Measurements from ENCODE around the gene FAM131C. TPM values are rescaled to one million over a fixed set of nuclear protein-coding genes. Genes with fewer than 3 reads are reported as not detected.
"Not testable (repeated sequence)": the region's sequence is repeated elsewhere in the genome, so short reads cannot be mapped to it uniquely, and the experiment has no call there.

FAM131C gene, protein sequence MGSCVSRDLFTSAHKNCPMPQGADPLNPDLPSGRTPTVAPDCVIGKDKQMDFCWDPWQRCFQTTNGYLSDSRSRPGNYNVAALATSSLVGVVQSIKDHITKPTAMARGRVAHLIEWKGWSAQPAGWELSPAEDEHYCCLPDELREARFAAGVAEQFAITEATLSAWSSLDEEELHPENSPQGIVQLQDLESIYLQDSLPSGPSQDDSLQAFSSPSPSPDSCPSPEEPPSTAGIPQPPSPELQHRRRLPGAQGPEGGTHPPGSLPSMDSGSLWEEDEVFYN
- polyA plus RNA-seq (2014; cell fraction: cytosol; rRNA removed) = 0.13 TPM in 1 of 2 replicates, not detected in the other
- polyA plus RNA-seq (2014; cell fraction: nucleus; rRNA removed) = not detected in 2 replicates

DNA sequence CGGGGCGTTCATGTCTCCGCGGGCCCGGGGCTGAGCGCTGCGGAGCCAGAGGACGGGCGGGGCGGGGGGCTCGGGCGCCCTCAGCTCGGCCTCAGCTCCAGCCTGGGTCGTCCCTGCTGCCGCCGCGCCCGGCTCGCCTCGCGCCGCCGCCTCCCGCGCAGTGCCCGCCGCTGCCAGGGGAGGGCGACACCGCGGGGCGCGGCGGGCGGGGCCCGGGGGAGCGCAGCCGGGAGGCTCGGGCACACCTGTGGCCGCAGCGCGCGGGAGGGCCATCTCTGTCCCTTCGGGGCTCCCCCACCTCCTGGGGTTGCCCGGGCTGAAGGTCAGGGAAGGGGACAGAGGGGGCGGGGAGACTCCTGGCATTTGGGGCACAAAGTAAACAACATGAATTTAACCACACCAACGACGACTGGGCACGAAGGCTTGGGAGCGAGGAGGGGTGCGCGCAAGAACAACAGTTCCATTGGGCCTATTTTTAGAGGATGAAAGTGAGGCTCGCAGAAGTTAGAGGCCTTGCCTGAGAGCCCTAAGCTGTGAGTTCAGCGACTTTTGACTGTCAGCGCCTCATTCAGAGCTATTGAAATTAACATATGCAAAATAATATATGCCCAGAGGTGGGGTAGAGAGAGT lies at the start of gene FAM131C:
Gene FAM131C, minus strand, starts transcription at position 162 of the 630 bp plus-strand sequence. CDS start 209 bp downstream, outside the sequence.
- no peak for DNase-seq (ENCODE audit: low spot score)

DNA sequence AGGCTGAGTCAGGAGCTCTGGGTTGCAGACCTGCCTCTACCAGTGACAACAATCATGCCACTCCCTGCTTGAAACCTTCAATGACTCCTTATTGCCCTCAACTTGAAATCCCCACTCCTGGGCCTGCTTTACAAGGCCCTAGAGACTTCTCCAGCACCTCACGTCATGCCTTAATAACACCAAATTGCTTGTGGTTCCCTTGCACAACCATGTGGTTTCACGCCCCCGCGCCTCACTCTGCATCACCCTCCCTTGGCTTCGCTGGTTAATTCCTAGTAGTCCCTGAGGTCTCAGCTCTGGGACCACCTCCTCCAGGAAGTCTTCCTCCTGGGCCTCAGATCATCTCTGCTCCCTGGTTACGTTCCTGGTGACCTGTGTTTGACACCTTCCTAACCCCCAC lies 49.5 kb upstream of the FAM131C start:
- no peak for DNase-seq (ENCODE audit: low spot score)

DNA sequence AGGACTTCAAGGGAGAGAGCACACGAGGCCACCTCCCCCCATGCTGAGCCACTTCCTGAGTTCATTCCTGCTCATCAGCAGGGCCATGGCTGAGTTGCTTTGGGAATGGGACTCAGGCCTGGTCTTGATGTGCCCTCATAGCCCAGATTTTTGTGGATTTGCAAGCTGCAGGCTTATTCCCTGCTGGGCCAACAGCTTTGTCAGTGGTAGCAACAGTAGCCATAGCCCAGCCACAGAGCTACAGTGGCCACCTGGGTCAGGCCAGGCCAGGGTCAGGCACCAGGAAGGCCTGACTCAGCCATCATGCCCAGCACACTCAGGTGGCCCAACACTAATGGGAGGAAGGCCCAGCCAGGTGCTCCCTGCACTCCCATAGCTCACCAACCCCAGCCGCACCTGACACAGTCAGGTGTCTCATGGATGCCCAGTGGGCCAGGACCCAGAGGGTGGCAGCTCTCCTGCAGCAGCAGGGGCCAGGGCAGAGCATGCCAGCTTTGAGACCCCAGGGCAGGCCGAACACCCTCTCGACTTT lies 49.0 kb upstream of the FAM131C start:
- DNase-seq (ENCODE audit: low spot score) = no peak

DNA sequence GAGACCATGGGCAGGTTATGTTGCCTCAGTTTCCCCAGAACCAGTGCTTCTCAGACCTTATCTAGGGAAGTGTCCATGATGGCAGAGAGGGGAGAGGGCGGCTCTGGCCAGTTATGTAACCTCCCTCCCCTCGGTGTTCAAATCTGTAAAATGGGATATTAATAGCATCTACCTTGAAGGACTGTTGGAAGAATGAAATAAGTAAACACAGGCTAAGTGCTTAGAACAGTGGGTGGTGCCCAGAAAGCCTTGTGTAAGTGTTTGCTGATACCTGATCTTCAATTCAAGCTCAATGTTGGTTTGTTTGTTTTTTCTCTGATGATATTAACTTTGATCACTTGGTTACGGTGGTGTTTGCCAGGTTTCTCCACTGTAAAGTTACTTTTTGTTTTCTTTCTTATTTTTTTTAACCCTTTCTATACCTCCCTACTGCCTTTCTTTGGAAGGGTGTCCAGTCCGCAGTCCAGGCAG lies 47.5 kb upstream of the FAM131C start:
- DNase-seq (ENCODE audit: low spot score) = no peak

DNA sequence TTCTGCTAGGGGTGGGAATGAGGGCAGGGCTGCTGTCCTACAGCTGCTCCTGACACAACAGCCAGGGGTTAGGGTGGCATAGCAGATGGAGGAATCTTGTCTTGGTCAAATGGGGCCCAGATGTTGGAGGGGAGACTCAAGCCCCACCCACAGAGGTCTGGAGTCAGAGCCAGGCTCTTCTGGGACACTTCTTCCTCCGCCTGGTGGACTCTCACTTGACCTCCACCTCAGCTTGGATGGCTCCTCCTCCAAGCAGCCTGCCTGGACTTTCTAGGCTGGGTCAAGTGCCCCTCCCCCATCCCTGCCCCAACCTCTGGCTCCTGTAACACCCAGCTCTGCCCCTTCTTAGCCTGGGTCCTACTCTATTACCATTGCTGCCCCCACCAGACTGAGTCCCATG lies 47.0 kb upstream of the FAM131C start:
- no peak for DNase-seq (ENCODE audit: low spot score)

DNA sequence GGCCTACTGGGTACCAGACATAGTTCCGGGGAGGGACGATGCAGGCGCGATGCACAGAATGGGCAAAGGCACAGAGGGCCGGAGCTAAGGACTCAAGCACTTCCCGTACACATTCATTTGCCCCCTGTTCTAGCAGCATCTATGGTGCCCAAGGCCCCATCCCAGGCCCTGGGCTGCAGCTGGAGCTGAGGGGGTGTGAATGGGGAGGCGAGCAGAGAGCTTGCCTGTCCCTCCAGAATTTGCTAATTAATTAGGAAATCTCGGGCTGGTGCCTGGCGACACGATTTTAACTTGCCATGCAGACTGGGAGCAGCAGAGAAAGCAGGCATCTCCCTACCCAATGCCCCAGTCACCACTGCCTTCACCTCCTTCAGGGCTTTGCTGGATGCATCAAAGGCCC lies 46.5 kb upstream of the FAM131C start:
- DNase-seq (ENCODE audit: low spot score) = no peak

DNA sequence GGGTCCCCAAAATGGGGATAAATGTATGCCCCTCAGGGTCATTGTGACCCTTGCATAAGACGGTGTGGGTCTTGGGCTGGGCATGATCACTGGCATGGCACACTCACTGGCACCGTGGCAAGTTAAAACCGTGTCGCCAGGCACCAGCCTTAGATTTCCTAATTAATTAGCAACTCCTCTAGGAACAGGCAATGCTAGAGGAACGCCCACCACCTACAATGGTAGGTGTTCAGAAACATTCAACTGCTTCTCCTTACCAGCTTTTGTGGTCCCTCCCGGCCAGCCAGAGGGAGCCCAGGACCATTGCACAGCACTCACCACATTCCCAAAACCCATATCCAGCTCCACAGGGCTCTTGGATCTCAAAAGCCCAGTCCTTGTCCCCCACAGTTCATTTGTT lies 46.1 kb upstream of the FAM131C start:
- no peak for DNase-seq (ENCODE audit: low spot score)

DNA sequence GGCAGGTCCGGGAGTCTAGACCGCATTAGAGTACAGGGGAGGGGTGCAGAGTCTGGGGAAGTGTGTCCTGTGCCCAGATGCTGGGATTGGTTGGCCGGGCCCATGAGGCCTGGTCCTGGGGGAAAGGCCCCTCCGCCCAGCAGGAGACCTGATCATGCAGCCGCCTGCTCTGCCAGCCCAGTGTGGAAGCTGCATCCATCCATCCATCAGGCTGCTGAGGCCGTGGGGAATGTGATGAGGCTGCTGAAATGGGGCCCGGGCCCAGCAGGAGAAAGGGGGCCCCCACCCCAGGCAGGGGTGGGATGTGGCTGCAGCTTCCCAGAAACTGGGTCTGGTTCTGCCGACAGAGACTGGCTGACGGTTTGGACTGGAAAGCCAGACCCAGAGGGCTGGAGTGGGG lies 45.3 kb upstream of the FAM131C start:
- DNase-seq (ENCODE audit: low spot score) = no peak

DNA sequence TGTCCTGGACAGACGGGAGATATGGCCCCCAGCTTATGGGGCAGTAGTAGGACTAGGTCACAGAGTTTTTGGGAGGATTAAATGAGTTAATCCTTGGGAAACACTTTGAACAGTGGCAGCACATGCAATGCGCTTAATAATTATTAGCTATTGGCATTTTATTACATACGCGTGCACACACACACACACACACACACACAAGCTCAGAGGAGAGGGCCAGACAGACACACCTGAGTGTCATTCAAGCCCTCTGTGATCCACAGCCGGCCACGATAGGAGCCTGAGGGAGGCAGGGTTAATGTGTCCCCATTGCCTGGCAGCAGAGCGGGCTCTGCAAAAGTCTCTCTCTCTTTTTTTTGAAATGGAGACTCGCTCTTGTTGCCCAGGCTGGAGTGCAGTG lies 44.5 kb upstream of the FAM131C start:
- DNase-seq (ENCODE audit: low spot score) = no peak

DNA sequence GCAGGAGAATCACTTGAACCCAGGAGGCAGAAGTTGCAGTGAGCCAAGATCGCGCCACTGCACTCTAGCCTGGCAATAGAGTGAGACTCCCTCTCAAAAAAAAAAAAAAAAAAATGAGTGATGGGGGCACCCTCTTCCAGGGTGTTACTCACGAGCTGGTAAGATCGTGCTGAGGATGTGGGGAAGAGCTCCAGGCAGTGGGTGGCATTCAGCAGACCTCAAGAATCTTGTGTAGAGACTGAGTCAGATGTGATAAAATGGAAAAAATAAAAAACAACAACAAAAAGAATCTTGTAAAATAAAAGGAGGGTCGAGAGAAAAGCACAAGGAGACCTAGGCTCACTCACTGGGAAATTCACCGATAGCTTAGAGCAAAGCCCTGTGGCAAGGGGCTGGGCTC lies 43.9 kb upstream of the FAM131C start:
- no peak for DNase-seq (ENCODE audit: low spot score)

DNA sequence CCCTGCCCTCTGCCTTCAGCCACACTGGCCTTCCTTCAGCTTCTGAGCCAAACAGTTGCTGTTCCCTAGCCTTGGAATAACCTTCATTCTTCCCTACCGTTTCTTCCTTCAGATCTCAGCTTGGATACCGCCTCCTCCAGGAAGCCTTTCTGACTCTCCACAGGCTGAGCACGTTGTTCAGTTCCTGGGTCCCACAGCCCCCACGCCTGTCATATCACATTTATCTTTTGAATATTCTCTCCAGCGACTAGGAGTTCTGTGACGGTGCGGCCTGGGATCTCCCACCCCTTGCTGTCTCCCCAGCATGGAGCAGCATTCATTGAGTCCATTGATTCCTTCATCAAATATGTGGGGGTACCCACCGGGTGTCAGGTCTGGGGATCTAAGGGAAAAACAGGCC lies 43.2 kb upstream of the FAM131C start:
- no peak for DNase-seq (ENCODE audit: low spot score)

DNA sequence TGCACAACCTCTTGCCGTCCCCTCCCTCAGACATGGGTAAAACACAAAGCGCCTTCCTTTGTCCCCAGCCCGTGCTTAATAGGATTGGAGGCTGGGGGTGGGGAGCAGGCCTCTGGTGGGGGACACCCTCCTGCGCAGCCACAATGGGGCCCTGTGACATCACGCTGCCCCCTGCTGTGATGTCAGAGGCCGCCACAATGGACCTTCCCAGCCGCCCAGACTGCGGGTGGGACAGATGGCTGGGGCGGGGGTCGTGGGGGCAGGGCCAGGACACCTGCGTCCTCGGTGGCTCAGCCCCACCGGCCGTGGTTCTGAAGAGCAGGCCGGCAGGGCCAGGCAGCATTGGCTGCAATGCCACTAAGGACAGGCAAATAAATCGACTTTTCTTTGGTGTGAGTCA lies 42.6 kb upstream of the FAM131C start:
- no peak for DNase-seq (ENCODE audit: low spot score)

DNA sequence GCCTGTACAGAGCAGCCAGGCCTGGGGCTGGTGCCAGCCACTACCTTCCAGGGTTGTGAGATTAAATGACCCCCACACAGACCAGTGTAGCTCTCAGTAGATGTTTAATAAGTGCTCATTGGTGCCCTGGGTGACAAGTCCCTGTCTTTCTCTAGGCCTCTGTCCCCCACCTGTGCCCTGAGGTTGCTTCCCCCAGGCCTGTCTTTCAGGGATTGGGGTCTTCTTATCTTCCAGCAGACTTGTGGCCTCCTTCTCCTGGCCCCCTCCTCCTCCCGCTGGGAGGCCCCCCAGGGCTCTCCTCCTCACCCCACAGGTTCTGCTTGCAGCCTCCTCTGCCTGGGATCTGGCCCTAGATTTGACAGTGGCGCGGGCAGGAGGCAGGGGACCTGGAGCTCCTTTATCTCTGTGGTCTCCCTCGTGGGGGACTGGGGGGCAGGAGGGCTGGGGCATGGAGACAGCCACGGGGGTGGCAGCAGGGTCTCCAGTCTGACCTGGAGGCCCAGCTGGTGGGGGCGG lies 42.1 kb upstream of the FAM131C start:
- DNase-seq (ENCODE audit: low spot score) = no peak

DNA sequence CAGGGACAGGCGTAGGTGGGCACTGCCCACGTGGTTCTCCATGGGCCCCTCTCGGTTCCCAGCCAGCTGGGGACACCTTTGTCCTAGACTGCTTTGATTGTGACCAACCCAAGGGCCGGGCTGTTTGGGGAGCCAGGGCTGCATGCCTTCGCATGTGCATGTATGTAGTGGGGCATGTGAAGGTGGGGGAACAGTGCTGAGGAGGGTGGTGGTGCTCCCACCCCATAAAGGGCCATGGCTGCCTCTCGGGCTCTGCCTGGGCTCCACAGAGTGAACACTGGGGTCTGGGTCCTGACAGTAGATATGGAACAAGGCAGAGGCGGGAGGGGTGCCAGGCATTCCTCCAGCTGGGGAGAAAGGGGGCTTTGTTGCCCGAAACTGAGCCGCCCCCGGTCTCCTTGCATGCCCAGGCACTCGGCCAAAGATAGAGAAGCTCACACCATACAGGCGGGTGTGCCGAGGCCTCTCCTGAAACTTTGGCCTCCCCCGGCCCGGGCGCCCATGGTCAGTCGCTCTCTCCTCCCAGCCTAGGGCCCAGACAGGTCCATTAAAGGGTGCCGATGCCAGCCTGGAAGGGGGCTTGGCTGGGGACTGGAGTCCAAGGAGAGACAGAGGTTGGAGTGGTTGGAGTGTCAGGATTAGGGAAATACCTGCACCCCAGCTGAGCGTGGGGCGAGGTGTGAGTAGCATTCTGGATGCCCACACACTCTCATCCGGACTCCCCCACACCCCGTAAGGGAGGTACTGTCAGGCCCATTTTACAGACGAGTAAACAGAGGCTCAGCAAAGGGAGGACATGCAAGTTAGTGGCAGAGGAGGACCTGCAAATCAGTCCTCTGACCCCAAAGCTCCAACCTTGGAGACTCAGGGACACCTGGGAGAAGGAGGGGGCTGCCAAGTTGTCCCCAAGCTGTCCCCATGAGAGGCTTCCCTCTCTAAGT lies 41.3 kb upstream of the FAM131C start:
- no peak for DNase-seq (ENCODE audit: low spot score)

DNA sequence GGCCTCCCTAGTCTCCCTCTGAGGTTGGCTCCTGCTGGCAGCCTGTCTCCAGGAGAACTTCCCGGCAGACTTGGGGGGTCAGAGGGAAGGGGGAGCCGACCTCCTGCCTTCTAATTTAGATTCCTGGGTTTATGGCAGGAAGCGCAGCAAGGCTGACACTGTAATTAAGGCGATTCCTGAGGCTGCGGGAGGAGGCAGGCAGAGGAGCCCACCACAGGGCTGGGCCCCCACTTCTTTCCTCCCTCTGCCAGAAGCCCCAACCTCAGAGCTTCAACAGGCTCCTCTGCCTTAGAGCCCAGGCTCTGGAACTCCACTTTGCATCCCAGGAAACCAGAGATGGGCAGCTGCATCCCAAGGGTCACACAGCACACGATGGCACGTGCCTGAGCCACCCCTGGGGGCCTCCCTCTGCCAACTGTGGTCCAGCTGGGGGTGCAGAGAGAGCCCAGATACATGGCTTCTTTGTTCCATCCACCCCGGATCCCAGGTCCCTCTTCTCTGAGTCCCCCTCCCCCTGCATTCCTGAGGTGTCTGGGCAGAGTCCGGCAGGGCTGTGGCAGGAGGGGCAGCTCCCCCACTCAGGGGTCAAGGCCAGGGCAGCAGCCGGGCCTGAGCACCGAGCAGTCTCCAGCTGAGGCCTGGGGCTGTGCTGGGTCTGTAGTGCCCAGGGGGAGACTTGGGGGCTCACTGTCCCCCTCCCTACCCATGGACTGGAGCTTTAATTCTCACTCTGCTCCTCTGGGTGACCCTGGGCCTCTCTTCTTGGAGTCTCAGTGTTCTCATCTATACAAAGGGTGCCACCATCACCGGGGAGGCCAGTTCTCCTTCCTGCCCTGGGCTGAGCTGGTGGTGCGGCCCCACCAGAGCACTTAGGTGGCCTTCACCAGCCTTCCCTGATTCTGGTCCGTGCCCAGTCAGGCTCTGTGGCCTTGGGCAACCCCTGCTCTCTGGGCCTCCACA lies 39.4 kb upstream of the FAM131C start:
- DNase-seq (ENCODE audit: low spot score) = no peak

DNA sequence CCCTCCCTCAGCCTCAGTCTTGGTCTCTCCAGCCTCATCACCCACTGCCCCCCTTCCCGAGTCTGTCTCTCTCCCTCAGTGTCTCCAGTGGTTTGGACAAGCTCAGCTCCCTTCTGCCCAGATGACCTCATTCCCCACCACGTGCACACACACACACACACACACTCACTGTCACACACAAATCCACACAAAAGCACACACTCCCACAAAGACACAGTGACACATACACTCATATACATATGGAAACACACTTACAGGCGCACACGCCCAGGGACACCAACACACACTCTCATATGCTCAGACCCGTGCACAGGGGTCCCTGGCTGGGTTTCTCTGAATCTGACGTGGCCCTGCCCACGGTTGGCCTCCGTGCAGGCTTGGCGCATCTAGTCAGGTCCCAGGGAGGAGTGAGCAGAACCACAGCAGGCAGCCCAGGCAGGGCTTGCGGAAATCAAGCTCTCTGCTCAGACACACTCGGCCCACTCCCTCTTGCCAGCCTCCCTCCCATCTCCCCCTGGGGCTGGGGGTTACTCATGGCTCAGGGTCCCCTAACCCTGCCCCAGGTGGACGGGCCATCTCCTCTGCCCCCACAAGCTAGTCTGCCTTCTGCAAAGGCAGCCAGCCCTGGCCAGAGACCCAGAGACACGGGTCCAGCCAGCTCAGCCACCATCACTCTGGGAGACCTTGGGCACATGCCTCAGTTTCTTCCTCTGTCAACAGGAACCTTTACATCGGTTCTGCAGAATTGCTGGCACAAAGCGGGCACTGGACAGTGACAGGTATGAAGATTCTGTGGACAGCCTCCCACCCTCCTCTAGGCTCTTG lies 38.5 kb upstream of the FAM131C start:
- no peak for DNase-seq (ENCODE audit: low spot score)

DNA sequence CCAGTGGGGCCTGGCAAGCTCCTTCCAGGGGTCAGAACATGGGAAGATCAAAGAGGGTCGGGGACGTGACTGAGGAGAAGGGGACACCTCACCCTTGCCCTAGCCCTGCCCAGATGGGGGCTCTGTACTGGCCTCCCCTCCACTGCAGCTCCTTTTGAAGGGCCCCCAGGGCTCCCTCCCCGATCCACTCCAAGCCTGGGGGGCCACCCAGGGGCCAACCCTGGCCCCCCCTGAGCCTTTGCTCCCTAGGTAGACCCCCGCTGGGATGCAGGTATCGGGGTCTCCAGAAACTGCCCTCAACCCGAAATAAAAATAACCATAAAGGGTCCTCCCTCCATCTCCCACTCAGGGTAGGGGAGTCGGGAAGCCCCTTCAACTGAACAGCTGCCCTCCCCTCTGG lies 37.4 kb upstream of the FAM131C start:
- DNase-seq (ENCODE audit: low spot score) = no peak

DNA sequence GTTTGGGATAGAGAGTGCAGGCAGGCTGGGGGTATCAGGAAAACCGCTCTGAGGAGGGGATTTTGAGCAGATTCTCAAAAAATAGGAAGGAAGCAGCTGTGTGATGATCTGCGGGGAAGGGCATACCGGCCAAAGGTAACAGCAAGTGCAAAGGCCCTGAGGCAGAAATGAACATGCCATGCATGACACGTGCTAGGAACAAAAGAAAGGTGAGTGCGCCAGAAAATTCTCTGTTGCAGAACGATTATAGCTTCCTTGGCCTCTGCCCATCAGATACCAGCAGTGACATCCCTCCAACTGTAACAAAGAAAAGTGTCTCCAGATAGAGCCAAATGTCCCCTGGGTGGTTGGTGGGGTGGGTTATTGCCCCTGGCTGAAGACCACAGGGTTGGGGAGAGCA lies 37.0 kb upstream of the FAM131C start:
- DNase-seq (ENCODE audit: low spot score) = no peak

DNA sequence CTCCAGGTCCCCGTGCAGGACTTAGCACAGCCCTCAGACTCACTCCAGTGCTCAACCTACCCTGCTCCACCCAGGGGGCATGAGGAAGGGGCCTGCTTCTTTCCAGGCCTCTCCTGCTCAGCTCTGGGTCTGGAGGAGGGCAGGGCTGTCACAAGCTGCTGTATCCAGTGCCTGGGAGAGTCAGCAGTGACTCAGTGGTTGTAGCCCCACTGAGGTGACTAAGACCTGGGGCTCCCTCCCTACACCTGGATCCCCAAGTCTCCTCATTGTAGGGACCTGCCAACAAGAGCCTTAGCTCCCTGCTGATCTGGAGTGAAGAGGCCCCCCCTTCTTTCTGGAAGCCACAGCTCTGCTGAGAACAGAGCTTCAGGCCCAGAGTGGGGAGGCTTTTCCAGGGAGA lies 36.1 kb upstream of the FAM131C start:
- DNase-seq (ENCODE audit: low spot score) = no peak

DNA sequence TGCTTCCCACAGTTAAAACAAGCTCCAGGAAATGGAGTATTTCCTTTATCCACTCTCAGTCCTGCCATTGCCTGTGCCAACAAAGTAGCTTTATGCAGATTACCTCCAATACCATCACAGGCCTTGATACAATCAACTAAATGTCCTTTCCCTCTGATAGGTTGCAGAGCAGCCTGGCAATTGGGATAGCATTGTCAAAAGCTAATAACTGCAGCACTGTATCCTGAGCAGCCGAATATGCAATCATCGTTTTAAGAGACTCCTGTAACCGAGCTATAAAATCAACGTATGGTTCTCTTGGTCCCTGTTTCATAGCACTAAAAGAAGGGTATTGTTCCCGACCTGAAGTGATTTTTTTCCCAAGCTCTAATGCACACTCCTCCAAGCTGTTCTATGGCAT lies 33.6 kb upstream of the FAM131C start:
- DNase-seq (ENCODE audit: low spot score) = not testable (repeated sequence)
